Spleen (tissue), 11 donors: ENCODE data around the gene ZCCHC4. TPM values are rescaled to one million over a fixed set of nuclear protein-coding genes. Genes with fewer than 3 reads are reported as not detected.

Experiments
- DNase-seq: peaks from one replicate; pipeline ENCODE4 v3.0.0-alpha.2; 2020
- H3K27ac ChIP-seq, 8 donors: fragments of 200-600 bp; sonication (generic) in 7 of 8; 1 replicate in 4 of 8; 2 replicates in 4 of 8; pipeline versions ENCODE4 v1.5.0 to v1.8.0; 2016 to 2021; ENCODE audit warnings: inconsistent platforms in 4 of 8, mild to moderate bottlenecking in 4 of 8, moderate library complexity in 1 of 8
- H3K27me3 ChIP-seq, 7 donors: fragments of 200-600 bp; sonication (generic) in 6 of 7; replicated peaks in 1 of 7; 1 replicate in 4 of 7; 2 replicates in 3 of 7; pipeline versions ENCODE4 v1.5.0 to v1.8.0; 2016 to 2021; ENCODE audit warnings: inconsistent platforms in 3 of 7, mild to moderate bottlenecking in 1 of 7
- H3K36me3 ChIP-seq, 6 donors: fragments of 200-600 bp; sonication (generic) in 5 of 6; 1 replicate in 4 of 6; 2 replicates in 2 of 6; pipeline versions ENCODE4 v1.5.0 to v1.8.0; 2016 to 2021; ENCODE audit warnings: inconsistent platforms in 2 of 6
- H3K4me1 ChIP-seq, 6 donors: fragments of 200-600 bp; sonication (generic) in 5 of 6; 1 replicate in 3 of 6; 2 replicates in 3 of 6; pipeline versions ENCODE4 v1.5.0 to v1.8.0; 2016 to 2021; ENCODE audit warnings: inconsistent platforms in 3 of 6
- H3K4me3 ChIP-seq, 8 donors: fragments of 200-600 bp; sonication (generic) in 7 of 8; 1 replicate in 4 of 8; 2 replicates in 4 of 8; pipeline versions ENCODE4 v1.5.0 to v1.8.0; 2016 to 2021; ENCODE audit warnings: inconsistent platforms in 4 of 8, mild to moderate bottlenecking in 4 of 8, moderate library complexity in 2 of 8
- H3K9me3 ChIP-seq, 8 donors: fragments of 200-600 bp; sonication (generic) in 7 of 8; 1 replicate in 4 of 8; 2 replicates in 4 of 8; pipeline versions ENCODE4 v1.5.0 to v1.8.0; 2016 to 2021; ENCODE audit warnings: inconsistent platforms in 4 of 8
- CTCF ChIP-seq, 11 experiments: fragments of 200-600 bp in 7 of 11; fragments of 450-650 bp in 4 of 11; sonication (generic) in 4 of 11; IDR thresholded peaks in 8 of 11; conservative IDR thresholded peaks in 3 of 11; 1 replicate in 7 of 11; 2 replicates in 4 of 11; pipeline versions ENCODE4 v1.4.0 to v1.8.0; 2016 to 2021; ENCODE audit warnings: antibody characterized with exemption in 11 of 11, inconsistent platforms in 4 of 11, mild to moderate bottlenecking in 1 of 11
- POLR2A ChIP-seq, 3 donors: fragments of 450-650 bp; IDR thresholded peaks; one replicate each; pipeline ENCODE4 v1.5.1; 2017; ENCODE audit warnings: antibody characterized with exemption in 3 of 3, mild to moderate bottlenecking in 1 of 3
- POLR2AphosphoS5 ChIP-seq, 3 donors: sonication (generic); formaldehyde crosslinking; IDR thresholded peaks; one replicate each; pipeline ENCODE4 v1.5.1; 2017; ENCODE audit warnings: antibody characterized with exemption in 3 of 3
- WGBS, 5 donors: extraction: QIAGEN DNeasy Blood & Tissue Kit in 3 of 5; methylation state at CpG; one replicate each; pipeline versions ENCODE4 v1.1.5 to v1.1.7; 2013 to 2018; 5-methylcytosine and 5-hydroxymethylcytosine counted together
- intact Hi-C: fragments of 100-400 bp; cut with DNase I; formaldehyde crosslinking; loops from one replicate; pipeline ENCODE4 v1.15.0; 2023; ENCODE audit warnings: low total_unique reads
- polyA plus RNA-seq, 3 donors: library from polyadenylated mRNA; stranded (reverse); fragments of 200-250 nt; gene quantifications; one replicate each; pipeline ENCODE4 v1.2.1, GENCODE V29; 2013
- total RNA-seq, 7 donors: library from RNA; depleted of rRNA in 3 of 7; stranded (reverse); fragments of >200 nt in 3 of 7; fragmentation: NEBNext Ultra II Directional in 4 of 7; extraction: Animal tissue kit (Norgen Biotek cat#: 25700) in 4 of 7; gene quantifications; one replicate each; pipeline versions ENCODE4 v1.1.0 to v1.2.1, GENCODE V29; 2016 to 2021
- donor health status: healthy with polysubstance abuse.
- donor health status: DM: no; HTN: no; CAD: no; lungs with moderate emphysema.
- donor health status: DM: no; HTN: no; CAD: no.
- donor health status: Bipolar disorder and iron deficiency.
- donor health status: healthy.
- donor health status: DM: no; HTN: no; CAD: no.
- donor health status: DM: yes; HTN: yes; CAD: no.

Gene ZCCHC4
- total and polyA plus RNA-seq, 10 donors = 5.6 to 14.7 (median 12.1) TPM

GRCh38 chr4:25330905-25331808, 18.6 kb downstream of the ZCCHC4 start:
- 56 to 87% (median 70%) methylated on average over 12 of the region's 12 CpGs for WGBS, 5 donors
- no peak for DNase-seq
- H3K4me3 ChIP-seq = peak overlapping the region in 5 of 8 donors; percentile 21 to 48 (median 25)

GRCh38 chr4:25343671-25344070, 31.1 kb downstream of the ZCCHC4 start:
- WGBS, 5 donors = 95 to 98% (median 97%) methylated on average over 2 of the region's 2 CpGs
- no peak for DNase-seq
- Histone ChIP-seq H3K9me3 (no peaks in the 10 kb centered on the region), H3K4me3 (no peak overlapping the region), H3K27me3 (no peaks in the 10 kb centered on the region), H3K36me3 (peaks cover 0 to 58% (median 2%) of the 10 kb centered on the region in 6 donors), H3K4me1 (no peaks in the 10 kb centered on the region), H3K27ac (no peak overlapping the region)
- intact Hi-C loops = no loop called here
- no peak for TF ChIP-seq POLR2A (IDR thresholded peaks at IDR 0.05)
- no peak for TF ChIP-seq POLR2AphosphoS5 (IDR thresholded peaks at IDR 0.05)
- TF ChIP-seq CTCF (IDR thresholded peaks at IDR 0.05 in 8 of 11, conservative IDR thresholded peaks at IDR 0.05 in 3 of 11) = no peak

More at GRCh38 chr4:25330905-25331808, 18.6 kb downstream of the ZCCHC4 start:
- Histone ChIP-seq H3K27ac (peak overlapping the region; percentile 6 to 80 (median 65)), H3K4me1 (peaks cover 0 to 21% (median 14%) of the 10 kb centered on the region in 6 donors), H3K27me3 (no peaks in the 10 kb centered on the region), H3K9me3 (no peaks in the 10 kb centered on the region), H3K36me3 (peaks cover 0 to 32% (median 8%) of the 10 kb centered on the region in 6 donors)
- intact Hi-C loops = no loop called here
- no peak for TF ChIP-seq POLR2A (IDR thresholded peaks at IDR 0.05)
- no peak for TF ChIP-seq POLR2AphosphoS5 (IDR thresholded peaks at IDR 0.05)
- TF ChIP-seq CTCF (IDR thresholded peaks at IDR 0.05 in 8 of 11, conservative IDR thresholded peaks at IDR 0.05 in 3 of 11) = no peak

- Histone ChIP-seq H3K36me3 (peaks cover 0 to 59% (median 2%) of the 10 kb centered on the region in 6 donors), H3K27me3 (no peaks in the 10 kb centered on the region), H3K4me3 (no peak overlapping the region), H3K27ac (no peak overlapping the region), H3K9me3 (no peaks in the 10 kb centered on the region), H3K4me1 (no peaks in the 10 kb centered on the region)
- WGBS, 5 donors = 79 to 88% (median 82%) methylated on average over 5 of the region's 5 CpGs
- intact Hi-C loops = no loop called here
- DNase-seq = no peak
- no peak for TF ChIP-seq POLR2AphosphoS5 (IDR thresholded peaks at IDR 0.05)
- no peak for TF ChIP-seq POLR2A (IDR thresholded peaks at IDR 0.05)
- TF ChIP-seq CTCF (IDR thresholded peaks at IDR 0.05 in 8 of 11, conservative IDR thresholded peaks at IDR 0.05 in 3 of 11) = no peak
Observed at GRCh38 chr4:25345744-25346143, 33.2 kb downstream of the ZCCHC4 start.

GRCh38 chr4:25346913-25347312, 34.3 kb downstream of the ZCCHC4 start:
- peaks cover 0 to 59% (median 4%) of the 10 kb centered on the region in 6 donors for H3K36me3 ChIP-seq
- H3K4me1 ChIP-seq = no peaks in the 10 kb centered on the region
- intact Hi-C loops = no loop called here
- no peak for DNase-seq
- no peak overlapping the region for H3K4me3 ChIP-seq
- no peaks in the 10 kb centered on the region for H3K27me3 ChIP-seq
- TF ChIP-seq POLR2AphosphoS5 (IDR thresholded peaks at IDR 0.05) (no peak), CTCF (IDR thresholded peaks at IDR 0.05 in 8 of 11, conservative IDR thresholded peaks at IDR 0.05 in 3 of 11) (no peak), POLR2A (IDR thresholded peaks at IDR 0.05) (no peak)
- H3K9me3 ChIP-seq = no peaks in the 10 kb centered on the region
- H3K27ac ChIP-seq = no peak overlapping the region
- 56 to 61% (median 60%) methylated on average over 3 of the region's 3 CpGs for WGBS, 5 donors
